GM21515 (cell line): Measurements from ENCODE around the gene DNLZ.
A peak's percentile ranks its signal among the peaks of the same experiment; 100 is the strongest.
"Not testable (repeated sequence)": the region's sequence is repeated elsewhere in the genome, so short reads cannot be mapped to it uniquely, and the experiment has no call there.

ENCODE experiments used
- ATAC-seq: cut with Tn5 transposase; IDR thresholded peaks from one replicate; pipeline ENCODE4 v1.9.1; 2021; ENCODE audit not compliant: unreplicated experiment

DNLZ gene

GRCh38 chr9:136363106-136363948 lies at the start of gene DNLZ:
DNLZ (minus strand) TSS chr9:136363744; CDS start chr9:136363714, 30 bp downstream.
- peak; percentile 63 for ATAC-seq

GRCh38 chr9:136412962-136413361 lies 49.4 kb upstream of the DNLZ start:
- ATAC-seq: no peak

- ATAC-seq: no peak
Measured at GRCh38 chr9:136411378-136411777, 47.8 kb upstream of the DNLZ start.

GRCh38 chr9:136410500-136411287 lies 47.1 kb upstream of the DNLZ start, which contains the start of the genes ENTR1 and PMPCA:
ENTR1 (minus strand) TSS chr9:136410614; CDS start chr9:136410397, 217 bp downstream.
PMPCA (plus strand) TSS chr9:136410658; CDS start chr9:136410669, 11 bp downstream.
- peak; percentile 79 for ATAC-seq

GRCh38 chr9:136409557-136410455 lies 46.3 kb upstream of the DNLZ start:
- ATAC-seq: peak; percentile 20

GRCh38 chr9:136407911-136408310 lies 44.4 kb upstream of the DNLZ start:
- ATAC-seq: no peak

DNA sequence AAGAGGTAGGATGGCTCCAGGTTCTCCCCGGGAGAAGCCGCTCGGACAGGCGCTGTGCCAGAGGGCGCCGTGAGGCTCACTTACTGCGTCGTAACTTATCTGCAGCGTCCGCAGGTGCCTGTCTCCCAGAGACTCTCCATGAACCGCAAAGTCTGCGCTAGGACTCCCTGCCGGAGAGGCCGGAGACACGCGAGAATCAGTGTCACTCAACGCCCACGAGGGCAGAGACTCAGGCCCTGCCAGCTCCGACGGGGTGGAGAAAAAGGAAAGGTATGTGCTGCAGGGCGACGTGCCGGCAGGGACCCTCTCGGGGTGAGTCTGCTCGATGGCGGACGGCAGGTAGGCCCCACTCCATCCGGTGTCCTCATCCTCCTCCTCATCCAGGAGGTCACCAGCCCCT lies 43.5 kb upstream of the DNLZ start:
- not testable (repeated sequence) for ATAC-seq

DNA sequence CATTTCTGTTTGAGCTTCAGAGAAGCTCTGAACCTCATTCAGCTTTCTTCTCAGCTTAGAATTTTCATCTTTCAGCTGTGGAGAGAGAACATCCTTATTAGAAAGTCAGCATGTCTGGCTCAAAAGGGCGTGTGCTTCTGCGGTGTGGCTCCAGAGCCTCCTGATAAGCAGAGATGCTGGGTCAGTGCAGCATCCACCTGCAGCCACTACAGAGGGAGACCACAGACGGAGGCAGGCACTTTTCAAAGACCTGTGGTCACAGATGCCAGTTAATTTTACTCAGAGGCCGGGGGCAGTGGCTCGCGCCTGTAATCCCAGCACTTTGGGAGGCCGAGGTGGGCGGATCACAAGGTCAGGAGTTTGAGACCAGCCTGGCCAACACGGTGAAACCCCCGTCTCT lies 42.4 kb upstream of the DNLZ start:
- ATAC-seq: not testable (repeated sequence)

DNA sequence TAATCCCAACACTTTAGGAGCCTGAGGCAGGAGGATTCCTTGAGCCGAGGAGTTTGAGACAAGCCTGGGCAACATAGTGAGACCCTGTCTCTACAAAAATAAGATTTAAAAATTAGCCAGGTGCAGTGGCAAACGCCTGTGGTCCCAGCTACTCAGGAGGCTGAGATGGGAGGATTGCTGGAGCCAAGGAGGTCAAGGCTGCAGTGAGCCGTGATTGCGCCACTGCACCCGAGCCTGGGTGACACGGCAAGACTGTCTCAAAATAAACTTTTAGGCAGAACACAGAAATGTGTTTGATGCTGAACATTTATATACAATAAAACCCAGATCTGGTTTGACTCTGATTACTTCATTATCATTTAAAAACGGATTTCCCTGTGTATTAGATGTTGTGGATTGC lies 41.9 kb upstream of the DNLZ start:
- no peak for ATAC-seq

DNA sequence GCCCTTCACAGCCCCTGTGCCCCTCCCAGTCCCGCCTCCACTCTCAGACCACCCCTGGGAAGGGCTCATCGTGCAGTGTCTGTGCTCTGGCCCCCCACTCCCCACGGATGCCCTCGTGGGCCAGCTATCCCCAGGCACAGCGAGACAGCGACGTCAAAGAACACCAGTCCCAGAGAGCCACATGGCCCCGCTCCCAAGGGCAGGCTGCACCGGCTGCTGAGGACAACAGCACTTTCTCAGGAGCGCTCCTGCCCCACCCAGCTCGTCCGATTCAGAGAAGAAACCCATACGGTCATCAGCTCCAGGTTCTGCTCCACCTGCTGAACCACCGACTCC lies 41.2 kb upstream of the DNLZ start:
- no peak for ATAC-seq

- no peak for ATAC-seq
Measured at GRCh38 chr9:136403915-136404800, 40.6 kb upstream of the DNLZ start.

- no peak for ATAC-seq
Measured at GRCh38 chr9:136403538-136403914, 40.0 kb upstream of the DNLZ start.

- ATAC-seq: no peak
Measured at GRCh38 chr9:136402067-136402466, 38.5 kb upstream of the DNLZ start.

DNA sequence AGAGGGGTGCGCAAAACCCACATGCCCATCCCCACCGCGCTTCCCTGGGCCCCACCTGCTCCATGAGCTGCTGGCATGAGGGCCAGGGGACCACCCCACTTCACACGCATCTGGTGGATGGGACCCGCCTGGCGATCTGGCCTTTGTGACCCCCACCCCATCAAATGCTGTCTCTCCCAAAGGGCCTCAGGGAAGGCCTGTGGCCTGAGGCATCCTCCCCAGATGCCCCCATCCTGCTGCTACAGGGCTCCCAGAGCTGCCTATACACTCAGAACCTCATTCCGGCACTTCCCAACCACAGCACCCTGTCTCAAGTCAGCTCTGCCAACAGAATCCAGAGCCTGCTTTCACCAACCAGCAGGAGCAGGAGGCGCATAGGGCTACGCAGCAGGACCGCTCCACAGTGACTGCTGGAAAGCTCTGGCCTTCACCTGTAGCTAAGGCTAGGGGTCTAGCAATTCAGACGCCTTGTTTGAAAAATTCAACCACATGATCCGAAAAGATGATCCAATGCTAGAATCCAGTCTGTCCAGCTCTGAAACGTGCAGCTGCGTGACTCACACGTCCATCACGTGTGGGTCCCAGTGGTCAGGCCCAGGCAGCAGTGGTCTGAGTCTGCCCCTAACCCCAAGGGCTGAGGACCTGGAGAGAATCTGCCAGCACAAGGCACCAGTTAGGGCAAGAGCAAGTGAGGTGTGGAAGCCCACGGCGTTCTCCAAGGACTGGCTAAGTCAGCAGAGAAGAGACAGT lies 37.8 kb upstream of the DNLZ start:
- ATAC-seq: no peak

GRCh38 chr9:136400038-136400834 lies 36.7 kb upstream of the DNLZ start, which contains the start of gene SNAPC4:
SNAPC4 (minus strand) TSS chr9:136400170; CDS start chr9:136398428, 1,742 bp downstream.
- peak; percentile 49 for ATAC-seq

DNA sequence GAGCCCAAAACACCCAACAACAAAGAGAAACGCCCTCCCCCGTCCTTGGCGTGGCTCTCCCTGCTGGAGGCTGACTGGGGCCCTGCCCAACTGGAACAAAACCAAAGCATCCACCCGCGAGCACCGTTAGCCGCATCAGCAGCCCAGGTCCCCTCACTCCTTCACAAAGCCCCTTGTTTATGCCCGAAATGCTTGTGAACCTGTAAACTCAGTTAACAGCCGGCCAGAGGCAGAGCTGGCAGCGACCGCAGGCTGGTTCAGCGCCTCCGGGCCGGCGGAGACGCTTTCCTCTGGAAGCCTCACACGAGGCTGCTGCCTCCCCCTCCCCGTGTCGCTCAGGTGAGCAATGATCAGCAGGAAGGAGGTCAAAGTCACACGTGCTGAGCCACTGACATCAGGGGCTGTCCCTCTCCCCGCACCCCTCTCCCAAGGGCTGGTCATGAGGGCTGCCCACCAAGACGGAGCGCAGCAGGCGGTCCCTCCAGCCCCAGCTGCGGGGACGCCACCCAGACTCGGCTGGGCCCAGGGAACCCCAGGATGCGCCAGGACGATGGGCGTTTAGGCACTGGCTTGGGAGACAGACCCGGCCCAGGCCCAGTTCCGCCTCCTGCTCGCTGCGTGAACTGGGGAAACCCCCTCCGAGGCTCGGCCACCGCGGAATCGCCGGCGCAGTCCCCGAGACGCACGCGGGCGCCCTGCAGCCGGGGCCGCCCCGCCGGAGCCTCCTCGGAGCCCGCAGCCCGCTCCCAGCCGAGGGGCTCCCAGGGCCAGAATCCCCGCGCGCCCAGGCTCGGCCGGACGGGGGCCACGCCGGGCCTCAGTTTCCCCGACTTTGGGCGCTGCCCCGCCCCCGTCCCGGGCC lies 35.9 kb upstream of the DNLZ start:
- ATAC-seq: peak; percentile 26

DNA sequence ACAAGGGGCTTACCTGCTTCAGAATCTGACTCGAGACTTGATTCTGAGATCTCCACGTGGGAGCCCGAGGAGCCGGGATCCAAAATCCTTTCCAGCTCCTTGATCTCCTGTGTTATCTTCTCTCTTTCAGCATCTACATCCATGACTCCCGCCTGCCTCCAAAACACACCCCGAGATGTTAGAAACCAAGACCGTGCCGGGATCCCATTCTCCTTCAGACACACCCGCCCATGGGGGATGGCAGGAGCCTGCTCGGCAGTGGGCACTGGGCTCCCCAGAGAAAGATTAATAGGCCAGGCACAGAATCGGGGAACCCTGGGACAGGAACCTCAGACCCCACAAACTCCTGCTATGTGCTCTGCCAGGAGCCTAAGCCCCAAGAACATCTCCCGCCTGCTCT lies 34.7 kb upstream of the DNLZ start:
- ATAC-seq: no peak
